Sigmoid colon (tissue), 7 donors: ENCODE measurements around the gene EPHA4. TPM values are rescaled to one million over a fixed set of nuclear protein-coding genes. Genes with fewer than 3 reads are reported as not detected.

Experiments
- DNase-seq: peaks from one replicate; pipeline ENCODE4 v3.0.0-alpha.2; 2019
- H3K27ac ChIP-seq, 4 donors: fragments of 200-600 bp; sonication (generic); one replicate each; pipeline ENCODE4 v1.5.1; 2016 to 2019; ENCODE audit warnings: mild to moderate bottlenecking in 1 of 4
- H3K27me3 ChIP-seq, 3 donors: fragments of 200-600 bp; sonication (generic); one replicate each; pipeline ENCODE4 v1.5.1; 2019; ENCODE audit warnings: mild to moderate bottlenecking in 1 of 3
- H3K36me3 ChIP-seq, 4 donors: fragments of 200-600 bp; sonication (generic); one replicate each; pipeline ENCODE4 v1.5.1; 2016 to 2019
- H3K4me1 ChIP-seq, 4 donors: fragments of 200-600 bp; sonication (generic); one replicate each; pipeline ENCODE4 v1.5.1; 2017 to 2019
- H3K4me3 ChIP-seq, 4 donors: fragments of 200-600 bp; sonication (generic); one replicate each; pipeline ENCODE4 v1.5.1; 2017 to 2019; ENCODE audit warnings: mild to moderate bottlenecking in 2 of 4, moderate library complexity in 1 of 4
- H3K9me3 ChIP-seq, 4 donors: fragments of 200-600 bp in 3 of 4; sonication (generic) in 3 of 4; one replicate each; pipeline versions ENCODE4 v1.5.1 to v1.6.1; 2013 to 2019
- CTCF ChIP-seq, 4 experiments: fragments of 450-650 bp in 3 of 4; fragments of 200-600 bp in 1 of 4; IDR thresholded peaks; one replicate each; pipeline ENCODE4 v1.5.1; 2016 to 2019; ENCODE audit warnings: antibody characterized with exemption in 4 of 4, mild to moderate bottlenecking in 3 of 4, moderate library complexity in 2 of 4
- EP300 ChIP-seq, 4 donors: sonication (generic); formaldehyde crosslinking; IDR thresholded peaks; one replicate each; pipeline ENCODE4 v1.6.1; 2017; ENCODE audit warnings: antibody characterized with exemption in 4 of 4
- POLR2A ChIP-seq, 2 donors: fragments of 450-650 bp; IDR thresholded peaks; one replicate each; pipeline ENCODE4 v1.6.1; 2016; ENCODE audit warnings: antibody characterized with exemption in 2 of 2, mild to moderate bottlenecking in 2 of 2, moderate library complexity in 2 of 2
- POLR2AphosphoS5 ChIP-seq, 4 donors: sonication (generic); formaldehyde crosslinking; IDR thresholded peaks; one replicate each; pipeline ENCODE4 v1.6.1; 2017; ENCODE audit warnings: antibody characterized with exemption in 4 of 4
- WGBS, 2 donors: extraction: QIAGEN DNeasy Blood & Tissue Kit; methylation state at CpG; one replicate each; pipeline ENCODE4 v1.1.7; 2013; 5-methylcytosine and 5-hydroxymethylcytosine counted together
- intact Hi-C: fragments of 100-400 bp; cut with DNase I; formaldehyde crosslinking; loops from one replicate; pipeline ENCODE4 v1.15.1; 2023
- polyA plus RNA-seq, 3 donors: library from polyadenylated mRNA; stranded (reverse); fragments of 200-250 nt; gene quantifications; one replicate each; pipeline ENCODE4 v1.2.3, GENCODE V29; 2013
- total RNA-seq, 4 donors: library from RNA; depleted of rRNA; stranded (reverse); fragments of >200 nt; gene quantifications; one replicate each; pipeline ENCODE4 v1.1.0, GENCODE V29; 2016
- donor health status: healthy with polysubstance abuse.
- donor health status: Bipolar disorder and iron deficiency.
- donor health status: healthy.

Gene EPHA4
- total and polyA plus RNA-seq, 7 donors: 1.2 to 50.7 (median 26.9) TPM

GRCh38 chr2:221492636-221493035, 79.5 kb downstream of the EPHA4 start:
- no peak overlapping the region for H3K27ac ChIP-seq
- no peaks in the 10 kb centered on the region for H3K9me3 ChIP-seq
- 94% methylated on average over 4 of the region's 4 CpGs for WGBS, 2 donors
- no peak overlapping the region for H3K4me3 ChIP-seq
- no peaks in the 10 kb centered on the region for H3K27me3 ChIP-seq
- peaks cover 0 to 4% (median 0%) of the 10 kb centered on the region in 4 donors for H3K36me3 ChIP-seq
- TF ChIP-seq EP300 (IDR thresholded peaks at IDR 0.05): no peak
- TF ChIP-seq CTCF (IDR thresholded peaks at IDR 0.05): no peak
- TF ChIP-seq POLR2AphosphoS5 (IDR thresholded peaks at IDR 0.05): no peak
- TF ChIP-seq POLR2A (IDR thresholded peaks at IDR 0.05): no peak
- no peak for DNase-seq
- intact Hi-C loops: no loop called here
- H3K4me1 ChIP-seq: peaks cover 0 to 21% (median 13%) of the 10 kb centered on the region in 4 donors

GRCh38 chr2:221490506-221491060, 81.5 kb downstream of the EPHA4 start:
- H3K4me1 ChIP-seq: peaks cover 0 to 21% (median 13%) of the 10 kb centered on the region in 4 donors
- WGBS, 2 donors: 29 to 46% methylated on average over 3 of the region's 3 CpGs
- no peak for DNase-seq
- no peaks in the 10 kb centered on the region for H3K9me3 ChIP-seq
- intact Hi-C loops: no loop called here
- no peaks in the 10 kb centered on the region for H3K36me3 ChIP-seq
- H3K27ac ChIP-seq: no peak overlapping the region
- TF ChIP-seq EP300 (IDR thresholded peaks at IDR 0.05) (no peak), POLR2AphosphoS5 (IDR thresholded peaks at IDR 0.05) (no peak), CTCF (IDR thresholded peaks at IDR 0.05) (no peak), POLR2A (IDR thresholded peaks at IDR 0.05) (no peak)
- H3K27me3 ChIP-seq: no peaks in the 10 kb centered on the region
- H3K4me3 ChIP-seq: no peak overlapping the region

GRCh38 chr2:221488136-221488807, 83.8 kb downstream of the EPHA4 start:
- Histone ChIP-seq H3K4me3 (no peak overlapping the region), H3K9me3 (no peaks in the 10 kb centered on the region), H3K27ac (no peak overlapping the region), H3K36me3 (no peaks in the 10 kb centered on the region), H3K4me1 (peaks cover 0 to 21% (median 13%) of the 10 kb centered on the region in 4 donors), H3K27me3 (no peaks in the 10 kb centered on the region)
- WGBS, 2 donors: 21 to 68% methylated on average over 3 of the region's 3 CpGs
- DNase-seq: no peak
- intact Hi-C loops: no loop called here
- no peak for TF ChIP-seq CTCF (IDR thresholded peaks at IDR 0.05)
- no peak for TF ChIP-seq POLR2AphosphoS5 (IDR thresholded peaks at IDR 0.05)
- no peak for TF ChIP-seq EP300 (IDR thresholded peaks at IDR 0.05)
- TF ChIP-seq POLR2A (IDR thresholded peaks at IDR 0.05): no peak

- no peak overlapping the region for H3K27ac ChIP-seq
- intact Hi-C loops: no loop called here
- no peak overlapping the region for H3K4me3 ChIP-seq
- TF ChIP-seq EP300 (IDR thresholded peaks at IDR 0.05) (no peak), POLR2AphosphoS5 (IDR thresholded peaks at IDR 0.05) (no peak), POLR2A (IDR thresholded peaks at IDR 0.05) (no peak), CTCF (IDR thresholded peaks at IDR 0.05) (no peak)
- H3K27me3 ChIP-seq: no peaks in the 10 kb centered on the region
- WGBS, 2 donors: 95 to 96% methylated on average over 4 of the region's 4 CpGs
- peaks cover 0 to 20% (median 14%) of the 10 kb centered on the region in 4 donors for H3K4me1 ChIP-seq
- no peaks in the 10 kb centered on the region for H3K9me3 ChIP-seq
- peaks cover 0 to 4% (median 0%) of the 10 kb centered on the region in 4 donors for H3K36me3 ChIP-seq
- DNase-seq: no peak
These were observed 86.0 kb downstream of the EPHA4 start for GRCh38 chr2:221486106-221486505.
